DMS 273 (cell line): Measurements from ENCODE around the gene SHISA7.

Source experiments
- DNase-seq: peaks from one replicate; lab custom pipeline; 2025; ENCODE audit not compliant: unreplicated experiment; lab: John Stamatoyannopoulos, UW

Gene SHISA7

GRCh38 chr19:55443045-55443823 lies at the start of gene SHISA7:
Gene SHISA7 (minus strand): TSS chr19:55443300. CDS start chr19:55442863, 437 bp downstream.
- DNase-seq, result peak; percentile 67

GRCh38 chr19:55492362-55492944 lies 49.4 kb upstream of the SHISA7 start:
- peak; percentile 44 for DNase-seq

GRCh38 chr19:55491546-55492360 lies 48.7 kb upstream of the SHISA7 start:
- DNase-seq, result no peak

- no peak for DNase-seq
Observed at GRCh38 chr19:55490478-55491432, 47.7 kb upstream of the SHISA7 start.

GRCh38 chr19:55489711-55490477 lies 46.8 kb upstream of the SHISA7 start:
- no peak for DNase-seq

- peak; percentile 34 for DNase-seq
Observed at GRCh38 chr19:55488986-55489710, 46.0 kb upstream of the SHISA7 start.

GRCh38 chr19:55487924-55488687 lies 45.0 kb upstream of the SHISA7 start, which contains the start of gene SSC5D:
Gene SSC5D (plus strand): TSS chr19:55488436. CDS start chr19:55488590, 154 bp downstream.
- peak; percentile 62 for DNase-seq

GRCh38 chr19:55486971-55487923 lies 44.1 kb upstream of the SHISA7 start:
- DNase-seq, result peak; percentile 81

GRCh38 chr19:55486043-55486970 lies 43.2 kb upstream of the SHISA7 start:
- no peak for DNase-seq

GRCh38 chr19:55485439-55486011 lies 42.4 kb upstream of the SHISA7 start:
- DNase-seq, result no peak

- DNase-seq, result peak; percentile 90
Observed at GRCh38 chr19:55484593-55485438, 41.7 kb upstream of the SHISA7 start, which contains the start of gene NAT14. Gene NAT14 (plus strand): TSS chr19:55485188. CDS start chr19:55485709, 521 bp downstream.

GRCh38 chr19:55483706-55484592 lies 40.8 kb upstream of the SHISA7 start:
- DNase-seq, result no peak

- DNase-seq, result no peak
Observed at GRCh38 chr19:55482967-55483705, 40.0 kb upstream of the SHISA7 start.
